HL-60 (cell line): Measurements from ENCODE around the gene SLC35B2.

ENCODE experiments used
- CTCF ChIP-seq: IDR thresholded peaks from one replicate; pipeline ENCODE4 v1.5.1; 2011; ENCODE audit warnings: low read length, control low read depth, inconsistent platforms; ENCODE audit not compliant: insufficient read depth
- SPI1 ChIP-seq: IDR thresholded peaks from 2 replicates; pipeline ENCODE4 v1.6.1; 2012; ENCODE audit warnings: low read depth, mild to moderate bottlenecking, borderline replicate concordance

DNA sequence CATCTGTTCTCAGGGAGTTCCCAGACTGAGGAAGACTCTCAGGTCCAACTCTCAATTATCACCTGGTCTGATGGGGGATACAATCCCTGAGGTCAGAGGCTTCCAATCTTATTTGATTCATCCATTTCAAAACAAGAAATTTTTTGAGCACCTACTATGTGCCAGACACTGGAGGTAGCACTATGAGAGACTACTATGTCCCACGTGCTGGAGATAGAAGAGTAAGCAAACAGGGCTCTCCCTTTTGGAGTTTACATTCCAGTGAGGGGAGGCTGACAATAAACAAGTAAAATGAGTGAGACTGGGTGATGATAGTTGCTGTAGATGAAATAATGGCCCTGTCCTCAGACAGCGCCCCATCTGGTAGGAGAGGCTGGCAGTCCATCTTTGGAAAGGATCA is 29.4 kb upstream of the SLC35B2 start:
- no peak for TF ChIP-seq SPI1
- no peak for TF ChIP-seq CTCF
